Measurements from ENCODE around the gene PHACTR2.

DNA sequence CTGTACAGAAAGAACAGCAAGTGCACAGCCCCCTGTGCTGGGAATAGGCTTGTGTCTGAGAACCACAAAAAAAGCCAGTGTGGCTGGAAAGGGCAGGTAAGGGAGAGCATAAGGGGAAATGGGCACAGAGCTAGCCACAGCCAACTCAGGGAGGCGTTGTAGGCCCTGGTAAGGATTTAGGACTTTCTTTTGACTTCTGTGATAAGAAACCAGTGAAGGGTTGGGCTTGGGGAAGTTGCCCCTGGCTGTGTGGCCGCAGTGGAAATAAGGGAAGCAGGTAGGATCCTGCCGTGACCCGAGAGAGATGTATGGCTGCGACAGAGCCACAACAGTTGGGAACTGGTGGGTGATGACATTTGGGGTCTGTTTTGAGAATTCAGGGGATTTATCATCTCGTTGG lies 30.0 kb upstream of the PHACTR2 start:
- TF ChIP-seq, protein P1, sequence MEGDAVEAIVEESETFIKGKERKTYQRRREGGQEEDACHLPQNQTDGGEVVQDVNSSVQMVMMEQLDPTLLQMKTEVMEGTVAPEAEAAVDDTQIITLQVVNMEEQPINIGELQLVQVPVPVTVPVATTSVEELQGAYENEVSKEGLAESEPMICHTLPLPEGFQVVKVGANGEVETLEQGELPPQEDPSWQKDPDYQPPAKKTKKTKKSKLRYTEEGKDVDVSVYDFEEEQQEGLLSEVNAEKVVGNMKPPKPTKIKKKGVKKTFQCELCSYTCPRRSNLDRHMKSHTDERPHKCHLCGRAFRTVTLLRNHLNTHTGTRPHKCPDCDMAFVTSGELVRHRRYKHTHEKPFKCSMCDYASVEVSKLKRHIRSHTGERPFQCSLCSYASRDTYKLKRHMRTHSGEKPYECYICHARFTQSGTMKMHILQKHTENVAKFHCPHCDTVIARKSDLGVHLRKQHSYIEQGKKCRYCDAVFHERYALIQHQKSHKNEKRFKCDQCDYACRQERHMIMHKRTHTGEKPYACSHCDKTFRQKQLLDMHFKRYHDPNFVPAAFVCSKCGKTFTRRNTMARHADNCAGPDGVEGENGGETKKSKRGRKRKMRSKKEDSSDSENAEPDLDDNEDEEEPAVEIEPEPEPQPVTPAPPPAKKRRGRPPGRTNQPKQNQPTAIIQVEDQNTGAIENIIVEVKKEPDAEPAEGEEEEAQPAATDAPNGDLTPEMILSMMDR (IDR thresholded peaks at IDR 0.05; ENCODE audit: borderline replicate concordance, extremely low read depth, low read length, poor library complexity, severe bottlenecking), result no peak
- TF ChIP-seq EZH2 (IDR thresholded peaks at IDR 0.05; ENCODE audit: borderline replicate concordance, low read depth, low read length, severe bottlenecking), result no peak
